HG03135 (cell line): ENCODE measurements around the gene UBALD1.

Source experiments
- ATAC-seq: cut with Tn5 transposase; IDR thresholded peaks from one replicate; pipeline ENCODE4 v1.9.1; 2021; ENCODE audit warnings: mild to moderate bottlenecking, moderate library complexity; ENCODE audit not compliant: unreplicated experiment

The UBALD1 gene

GRCh38 chr16:4561596-4561995, 53.1 kb downstream of the UBALD1 start:
- no peak for ATAC-seq
